ENCODE data around the gene ZNF219. TPM values are rescaled to one million over a fixed set of nuclear protein-coding genes. Genes with fewer than 3 reads are reported as not detected.

The ZNF219 gene
- total and polyA plus RNA-seq, 2 of the 13 experiments (the other 11 are each of a cell fraction or from before 2014, with no cell fraction given), result 34.5 to 36.6 TPM

DNA sequence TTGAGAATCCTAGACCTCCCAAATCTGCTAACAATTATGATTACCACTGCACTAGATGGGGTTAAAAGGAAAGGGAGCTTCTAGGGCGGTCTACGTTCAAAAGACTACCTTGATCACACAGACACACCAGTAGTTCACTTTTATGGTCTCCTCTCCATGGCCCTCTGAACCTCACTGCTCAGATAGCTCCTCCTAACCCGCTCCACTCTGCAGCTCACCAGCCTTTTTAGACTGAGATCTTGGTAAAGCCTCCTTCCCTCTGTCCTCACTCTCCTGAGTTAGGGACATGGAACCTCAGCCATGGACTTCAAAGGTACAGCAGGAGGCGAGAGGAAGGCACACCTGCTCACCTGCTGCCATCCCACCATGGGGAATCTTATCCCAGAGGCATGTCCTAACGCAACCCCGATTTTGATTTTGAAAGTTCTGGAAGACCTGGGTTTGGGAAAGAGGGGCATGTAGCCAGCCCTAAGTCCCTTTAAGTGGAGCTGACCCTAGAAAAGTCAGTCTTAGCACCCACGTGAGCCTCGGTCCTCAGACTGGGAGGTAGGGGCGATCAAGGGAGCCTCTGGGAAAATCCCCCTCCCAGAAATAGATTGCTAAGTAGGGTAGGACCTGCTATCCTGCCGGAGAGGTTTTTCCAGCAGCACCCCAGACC, 1.3 kb downstream of the ZNF219 start (continued):
- TF ChIP-seq, protein P1, sequence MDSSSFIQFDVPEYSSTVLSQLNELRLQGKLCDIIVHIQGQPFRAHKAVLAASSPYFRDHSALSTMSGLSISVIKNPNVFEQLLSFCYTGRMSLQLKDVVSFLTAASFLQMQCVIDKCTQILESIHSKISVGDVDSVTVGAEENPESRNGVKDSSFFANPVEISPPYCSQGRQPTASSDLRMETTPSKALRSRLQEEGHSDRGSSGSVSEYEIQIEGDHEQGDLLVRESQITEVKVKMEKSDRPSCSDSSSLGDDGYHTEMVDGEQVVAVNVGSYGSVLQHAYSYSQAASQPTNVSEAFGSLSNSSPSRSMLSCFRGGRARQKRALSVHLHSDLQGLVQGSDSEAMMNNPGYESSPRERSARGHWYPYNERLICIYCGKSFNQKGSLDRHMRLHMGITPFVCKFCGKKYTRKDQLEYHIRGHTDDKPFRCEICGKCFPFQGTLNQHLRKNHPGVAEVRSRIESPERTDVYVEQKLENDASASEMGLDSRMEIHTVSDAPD (CRISPR knock-in tag; IDR thresholded peaks at IDR 0.05), result no peak
- TF ChIP-seq IRF2 (CRISPR knock-in tag; IDR thresholded peaks at IDR 0.05) (no peak), HMG20B (CRISPR knock-in tag; conservative IDR thresholded peaks at IDR 0.05) (no peak), SPEN (CRISPR knock-in tag; IDR thresholded peaks at IDR 0.05; ENCODE audit: low read depth) (peak; percentile 45; the same call in 1 of the 2 replicates), CEBPB (IDR thresholded peaks at IDR 0.05; ENCODE audit: borderline replicate concordance, low read depth, low read length) (no peak), ZNF276 (CRISPR knock-in tag; IDR thresholded peaks at IDR 0.05; ENCODE audit: low read depth) (no peak), ZNF781 (CRISPR knock-in tag; IDR thresholded peaks at IDR 0.05; ENCODE audit: borderline replicate concordance, not compliant biosample characterization) (no peak), CREB3 (CRISPR knock-in tag; IDR thresholded peaks at IDR 0.05) (no peak), ZNF598 (CRISPR knock-in tag; IDR thresholded peaks at IDR 0.05; ENCODE audit: borderline replicate concordance) (no peak), NFYB (CRISPR knock-in tag; IDR thresholded peaks at IDR 0.05) (no peak), SAFB2 (CRISPR knock-in tag; IDR thresholded peaks at IDR 0.05; ENCODE audit: borderline replicate concordance, low read depth) (0 out of 2 replicates have a peak, but pooled peaks have one; percentile 44), ZBTB4 (CRISPR knock-in tag; IDR thresholded peaks at IDR 0.05; ENCODE audit: borderline replicate concordance) (0 out of 2 replicates have a peak, but pooled peaks have one; percentile 42)
- TF ChIP-seq, protein P2, sequence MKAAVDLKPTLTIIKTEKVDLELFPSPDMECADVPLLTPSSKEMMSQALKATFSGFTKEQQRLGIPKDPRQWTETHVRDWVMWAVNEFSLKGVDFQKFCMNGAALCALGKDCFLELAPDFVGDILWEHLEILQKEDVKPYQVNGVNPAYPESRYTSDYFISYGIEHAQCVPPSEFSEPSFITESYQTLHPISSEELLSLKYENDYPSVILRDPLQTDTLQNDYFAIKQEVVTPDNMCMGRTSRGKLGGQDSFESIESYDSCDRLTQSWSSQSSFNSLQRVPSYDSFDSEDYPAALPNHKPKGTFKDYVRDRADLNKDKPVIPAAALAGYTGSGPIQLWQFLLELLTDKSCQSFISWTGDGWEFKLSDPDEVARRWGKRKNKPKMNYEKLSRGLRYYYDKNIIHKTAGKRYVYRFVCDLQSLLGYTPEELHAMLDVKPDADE (CRISPR knock-in tag; IDR thresholded peaks at IDR 0.05), result no peak
- TF ChIP-seq, protein P3, sequence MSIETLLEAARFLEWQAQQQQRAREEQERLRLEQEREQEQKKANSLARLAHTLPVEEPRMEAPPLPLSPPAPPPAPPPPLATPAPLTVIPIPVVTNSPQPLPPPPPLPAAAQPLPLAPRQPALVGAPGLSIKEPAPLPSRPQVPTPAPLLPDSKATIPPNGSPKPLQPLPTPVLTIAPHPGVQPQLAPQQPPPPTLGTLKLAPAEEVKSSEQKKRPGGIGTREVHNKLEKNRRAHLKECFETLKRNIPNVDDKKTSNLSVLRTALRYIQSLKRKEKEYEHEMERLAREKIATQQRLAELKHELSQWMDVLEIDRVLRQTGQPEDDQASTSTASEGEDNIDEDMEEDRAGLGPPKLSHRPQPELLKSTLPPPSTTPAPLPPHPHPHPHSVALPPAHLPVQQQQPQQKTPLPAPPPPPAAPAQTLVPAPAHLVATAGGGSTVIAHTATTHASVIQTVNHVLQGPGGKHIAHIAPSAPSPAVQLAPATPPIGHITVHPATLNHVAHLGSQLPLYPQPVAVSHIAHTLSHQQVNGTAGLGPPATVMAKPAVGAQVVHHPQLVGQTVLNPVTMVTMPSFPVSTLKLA (IDR thresholded peaks at IDR 0.05), result no peak

All from HepG2 (cell line).